Measurements from ENCODE around the gene RCAN3. TPM values are rescaled to one million over a fixed set of nuclear protein-coding genes. Genes with fewer than 3 reads are reported as not detected.

RCAN3 gene
- total and polyA plus RNA-seq, 4 experiments from 2014 or later, result 112 to 178 (median 147) TPM

GRCh38 chr1:24504560-24504959 is 1.9 kb downstream of the RCAN3 start:
- intact Hi-C loops (cut with micrococcal nuclease), result loop anchor here (1.0 to 10.0 kb wide), 5 partner anchors 23 to 420 kb away; partner anchors contain the start of genes CLIC4 and SRRM1
- Mint-ChIP-seq H3K4me1 (peaks cover 48 to 84% (median 59%) of the 10 kb centered on the region in 4 donors), H3K27me3 (no peaks in the 10 kb centered on the region), H3K4me3 (peak overlapping the region; percentile 96 to 100 (median 99)), H3K27ac (peak overlapping the region; percentile 92 to 99 (median 98)), H3K36me3 (peaks cover 36 to 42% of the 10 kb centered on the region in 2 donors), H3K9me3 (peaks cover 0 to 4% (median 0%) of the 10 kb centered on the region in 8 donors)
- DNase-seq, result peak in 1 of 5 donors; percentile 8
- peak overlapping the region; percentile 83 to 84 for H3K4me3 ChIP-seq (ENCODE audit: low read length in 2 of 2)
- ChIA-PET CTCF (ENCODE audit: partially characterized antibody) (interaction anchor here (1.0 to 6.6 kb wide), 9 partner anchors 12 to 89 kb away, joined by 3 to 55 read pairs (median 6); partner anchors contain the start of gene NIPAL3), POLR2A (ENCODE audit: partially characterized antibody) (interaction anchor here (1.0 to 16.6 kb wide), 12 partner anchors 11 to 183 kb away, joined by 3 to 459 read pairs (median 14); partner anchors contain the start of genes NIPAL3 and STPG1)
- peaks cover 72% of the 10 kb centered on the region for H3K4me1 ChIP-seq (ENCODE audit: insufficient read depth, low read length)
- no peaks in the 10 kb centered on the region for H3K36me3 ChIP-seq (ENCODE audit: insufficient read depth, low read length)
- H3K9me3 ChIP-seq (ENCODE audit: control insufficient read depth in 1 of 2, low read length in 2 of 2), result no peaks in the 10 kb centered on the region
- H3K27ac ChIP-seq (ENCODE audit: low read depth, low read length), result peak overlapping the region; percentile 86
- H3K27me3 ChIP-seq (ENCODE audit: insufficient read depth, low read length), result no peaks in the 10 kb centered on the region

- Histone ChIP-seq H3K4me3 (ENCODE audit: low read length in 2 of 2) (peak overlapping the region; percentile 36), H3K4me1 (ENCODE audit: insufficient read depth, low read length) (peaks cover 75% of the 10 kb centered on the region), H3K36me3 (ENCODE audit: insufficient read depth, low read length) (no peaks in the 10 kb centered on the region), H3K27me3 (ENCODE audit: insufficient read depth, low read length) (no peaks in the 10 kb centered on the region), H3K9me3 (ENCODE audit: control insufficient read depth in 1 of 2, low read length in 2 of 2) (no peaks in the 10 kb centered on the region), H3K27ac (ENCODE audit: low read depth, low read length) (peak overlapping the region; percentile 86)
- peaks cover 48 to 52% of the 10 kb centered on the region in 2 donors for H3K36me3 Mint-ChIP-seq
- intact Hi-C loops (cut with micrococcal nuclease), result loop anchor here (1.0 to 10.0 kb wide), 4 partner anchors 91 to 419 kb away; partner anchors contain the start of genes CLIC4, NIPAL3 and SRRM1
- POLR2A ChIA-PET (ENCODE audit: partially characterized antibody), result interaction anchor here (1.3 to 16.6 kb wide), 8 partner anchors 17 to 136 kb away, joined by 5 to 459 read pairs (median 49); partner anchors contain the start of genes NIPAL3 and STPG1
- peaks cover 50 to 87% (median 61%) of the 10 kb centered on the region in 4 donors for H3K4me1 Mint-ChIP-seq
- peak overlapping the region; percentile 77 to 99 (median 82) for H3K4me3 Mint-ChIP-seq
- H3K9me3 Mint-ChIP-seq, result peaks cover 0 to 4% (median 0%) of the 10 kb centered on the region in 8 donors
- CTCF ChIA-PET (ENCODE audit: partially characterized antibody), result interaction anchor here (0.9 to 5.8 kb wide), 11 partner anchors 11 to 307 kb away, joined by 3 to 55 read pairs (median 5); partner anchors contain the start of gene NIPAL3
- DNase-seq, result no peak
- H3K27me3 Mint-ChIP-seq, result no peaks in the 10 kb centered on the region
- peak overlapping the region; percentile 91 to 100 (median 95) for H3K27ac Mint-ChIP-seq
Measured at GRCh38 chr1:24505816-24506215, 3.2 kb downstream of the RCAN3 start.

- ChIA-PET CTCF (ENCODE audit: partially characterized antibody) (interaction anchor here (0.8 to 5.8 kb wide), 14 partner anchors 10 to 113 kb away, joined by 3 to 55 read pairs (median 4); partner anchors contain the start of gene NIPAL3), POLR2A (ENCODE audit: partially characterized antibody) (interaction anchor here (0.8 to 16.6 kb wide), 9 partner anchors 13 to 135 kb away, joined by 3 to 459 read pairs (median 24); partner anchors contain the start of genes NIPAL3 and STPG1)
- Histone ChIP-seq H3K27me3 (ENCODE audit: insufficient read depth, low read length) (no peaks in the 10 kb centered on the region), H3K4me3 (ENCODE audit: low read length in 2 of 2) (peak overlapping the region; percentile 37 to 67), H3K36me3 (ENCODE audit: insufficient read depth, low read length) (no peaks in the 10 kb centered on the region), H3K9me3 (ENCODE audit: control insufficient read depth in 1 of 2, low read length in 2 of 2) (no peaks in the 10 kb centered on the region), H3K27ac (ENCODE audit: low read depth, low read length) (peak overlapping the region; percentile 86), H3K4me1 (ENCODE audit: insufficient read depth, low read length) (peaks cover 75% of the 10 kb centered on the region)
- Mint-ChIP-seq H3K36me3 (peaks cover 55 to 61% of the 10 kb centered on the region in 2 donors), H3K4me3 (peak overlapping the region; percentile 81 to 93 (median 82)), H3K4me1 (peaks cover 50 to 87% (median 62%) of the 10 kb centered on the region in 4 donors), H3K27me3 (no peaks in the 10 kb centered on the region), H3K9me3 (peaks cover 0 to 4% (median 0%) of the 10 kb centered on the region in 8 donors), H3K27ac (peak overlapping the region; percentile 91 to 100 (median 98))
- intact Hi-C loops (cut with micrococcal nuclease), result loop anchor here (1.0 to 10.0 kb wide), 4 partner anchors 92 to 418 kb away; partner anchors contain the start of genes CLIC4, NIPAL3 and SRRM1
- peak; percentile 70 to 81 (median 75) for DNase-seq
Measured at GRCh38 chr1:24506691-24507381, 4.2 kb downstream of the RCAN3 start.

DNA sequence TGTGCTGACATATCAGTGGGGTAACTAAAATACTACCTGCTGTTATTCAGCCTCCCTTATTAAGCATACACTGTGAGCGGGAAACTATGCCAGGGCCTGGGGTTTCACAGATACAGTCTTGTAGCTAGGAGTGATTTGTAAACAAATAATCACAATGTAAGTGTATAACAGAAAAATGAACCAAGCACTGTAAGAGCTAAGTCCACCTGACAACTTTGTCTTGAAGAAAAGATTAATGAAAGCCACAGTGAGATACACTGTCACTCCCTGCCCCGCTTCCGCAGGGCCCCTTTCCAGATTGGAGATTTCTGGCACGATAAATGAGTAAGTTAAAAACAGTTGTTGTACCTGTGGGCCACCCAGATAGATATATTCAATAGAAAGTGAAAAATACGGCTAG is 4.8 kb downstream of the RCAN3 start:
- Histone ChIP-seq H3K27ac (ENCODE audit: low read depth, low read length) (peak overlapping the region; percentile 86), H3K9me3 (ENCODE audit: control insufficient read depth in 1 of 2, low read length in 2 of 2) (no peaks in the 10 kb centered on the region), H3K4me1 (ENCODE audit: insufficient read depth, low read length) (peaks cover 77% of the 10 kb centered on the region), H3K27me3 (ENCODE audit: insufficient read depth, low read length) (no peaks in the 10 kb centered on the region), H3K36me3 (ENCODE audit: insufficient read depth, low read length) (no peaks in the 10 kb centered on the region), H3K4me3 (ENCODE audit: low read length in 2 of 2) (peak overlapping the region; percentile 37 to 67)
- peak overlapping the region; percentile 91 to 100 (median 98) for H3K27ac Mint-ChIP-seq
- CTCF ChIA-PET (ENCODE audit: partially characterized antibody), result interaction anchor here (0.6 to 5.8 kb wide), 12 partner anchors 9 to 114 kb away, joined by 3 to 55 read pairs (median 4); partner anchors contain the start of gene NIPAL3
- peak; percentile 47 to 84 (median 69) for DNase-seq
- peaks cover 0 to 4% (median 0%) of the 10 kb centered on the region in 8 donors for H3K9me3 Mint-ChIP-seq
- intact Hi-C loops (cut with micrococcal nuclease), result loop anchor here (10.0 kb wide), 3 partner anchors 137 to 417 kb away; partner anchors contain the start of genes CLIC4 and SRRM1
- peaks cover 57 to 59% of the 10 kb centered on the region in 2 donors for H3K36me3 Mint-ChIP-seq
- no peaks in the 10 kb centered on the region for H3K27me3 Mint-ChIP-seq
- peaks cover 50 to 89% (median 63%) of the 10 kb centered on the region in 4 donors for H3K4me1 Mint-ChIP-seq
- peak overlapping the region; percentile 81 to 93 (median 82) for H3K4me3 Mint-ChIP-seq
- POLR2A ChIA-PET (ENCODE audit: partially characterized antibody), result interaction anchor here (0.8 to 16.6 kb wide), 8 partner anchors 12 to 91 kb away, joined by 3 to 459 read pairs (median 49); partner anchors contain the start of genes NIPAL3 and STPG1

GRCh38 chr1:24508911-24509310 is 6.3 kb downstream of the RCAN3 start:
- Mint-ChIP-seq H3K4me3 (peak overlapping the region in 7 of 8 donors; percentile 49 to 93 (median 82)), H3K9me3 (no peaks in the 10 kb centered on the region), H3K27me3 (no peaks in the 10 kb centered on the region), H3K27ac (peak overlapping the region; percentile 77 to 100 (median 92)), H3K4me1 (peaks cover 56 to 92% (median 72%) of the 10 kb centered on the region in 4 donors), H3K36me3 (peaks cover 51 to 58% of the 10 kb centered on the region in 2 donors)
- ChIA-PET CTCF (ENCODE audit: partially characterized antibody) (interaction anchor here (2.0 to 5.8 kb wide), 2 partner anchors 18 to 93 kb away, joined by 11 to 55 read pairs; partner anchors contain the start of gene NIPAL3), POLR2A (ENCODE audit: partially characterized antibody) (interaction anchor here (1.2 to 16.6 kb wide), 6 partner anchors 9 to 93 kb away, joined by 4 to 459 read pairs (median 86); partner anchors contain the start of genes NIPAL3 and STPG1)
- Histone ChIP-seq H3K4me3 (ENCODE audit: low read length in 2 of 2) (no peak overlapping the region), H3K36me3 (ENCODE audit: insufficient read depth, low read length) (no peaks in the 10 kb centered on the region), H3K4me1 (ENCODE audit: insufficient read depth, low read length) (peaks cover 92% of the 10 kb centered on the region), H3K9me3 (ENCODE audit: control insufficient read depth in 1 of 2, low read length in 2 of 2) (no peaks in the 10 kb centered on the region), H3K27ac (ENCODE audit: low read depth, low read length) (peak overlapping the region; percentile 86), H3K27me3 (ENCODE audit: insufficient read depth, low read length) (no peaks in the 10 kb centered on the region)
- intact Hi-C loops (cut with micrococcal nuclease), result loop anchor here (10.0 kb wide), 3 partner anchors 136 to 416 kb away; partner anchors contain the start of genes CLIC4 and SRRM1
- no peak for DNase-seq

DNA sequence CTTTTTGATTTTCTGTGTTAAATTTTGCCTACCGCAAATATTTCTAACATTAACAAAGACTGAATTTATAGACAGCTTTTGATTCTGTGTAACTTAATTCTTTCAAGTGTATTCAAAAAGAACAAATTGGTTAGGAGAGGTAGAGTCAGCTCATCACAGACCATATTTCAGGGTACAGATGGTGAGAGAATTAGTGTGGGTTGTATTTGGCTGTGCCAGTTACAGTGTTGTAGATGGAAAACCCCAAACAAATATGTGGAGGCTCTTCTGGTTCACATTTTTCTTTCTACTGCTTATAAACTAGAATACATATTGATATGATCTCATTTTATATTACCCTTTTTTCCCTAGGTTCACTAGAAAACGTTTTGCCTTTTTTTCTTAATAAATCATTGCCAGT is 11.1 kb downstream of the RCAN3 start:
- intact Hi-C loops (cut with micrococcal nuclease), result no loop called here
- H3K4me1 Mint-ChIP-seq, result peaks cover 56 to 88% (median 72%) of the 10 kb centered on the region in 4 donors
- peak overlapping the region; percentile 24 to 87 (median 44) for H3K27ac Mint-ChIP-seq
- Histone ChIP-seq H3K9me3 (ENCODE audit: control insufficient read depth in 1 of 2, low read length in 2 of 2) (no peaks in the 10 kb centered on the region), H3K27me3 (ENCODE audit: insufficient read depth, low read length) (no peaks in the 10 kb centered on the region), H3K4me1 (ENCODE audit: insufficient read depth, low read length) (peaks cover 80% of the 10 kb centered on the region), H3K36me3 (ENCODE audit: insufficient read depth, low read length) (peaks cover 4% of the 10 kb centered on the region), H3K27ac (ENCODE audit: low read depth, low read length) (no peak overlapping the region), H3K4me3 (ENCODE audit: low read length in 2 of 2) (no peak overlapping the region)
- ChIA-PET CTCF (ENCODE audit: partially characterized antibody) (interaction anchor here (6.4 kb wide), 1 partner anchor 14 kb away, joined by 68 read pairs; no protein-coding TSS in a partner anchor), POLR2A (ENCODE audit: partially characterized antibody) (interaction anchor here (1.0 to 16.6 kb wide), 4 partner anchors 8 to 36 kb away, joined by 3 to 459 read pairs (median 16); partner anchors contain the start of gene RCAN3)
- H3K27me3 Mint-ChIP-seq, result no peaks in the 10 kb centered on the region
- H3K9me3 Mint-ChIP-seq, result no peaks in the 10 kb centered on the region
- H3K4me3 Mint-ChIP-seq, result peak overlapping the region; percentile 7 to 65 (median 14)
- H3K36me3 Mint-ChIP-seq, result peaks cover 58 to 70% of the 10 kb centered on the region in 2 donors
- DNase-seq, result no peak
